Right renal cortex interstitium (tissue), 3 donors: ENCODE data around the gene KRT33B. TPM values are rescaled to one million over a fixed set of nuclear protein-coding genes. Genes with fewer than 3 reads are reported as not detected.
"Not testable (repeated sequence)": the region's sequence is repeated elsewhere in the genome, so short reads cannot be mapped to it uniquely, and the experiment has no call there.

Experiments used
- DNase-seq, 3 donors: peaks; one replicate each; pipeline ENCODE4 v3.0.0-alpha.2; 2013; ENCODE audit warnings: low read depth in 3 of 3, low spot score in 2 of 3
- polyA plus RNA-seq, 3 donors: library from polyadenylated mRNA; unstranded; fragments of 120-200 nt; gene quantifications; one replicate each; pipeline ENCODE4 v1.2.1, GENCODE V29; 2013; ENCODE audit not compliant: insufficient read length in 3 of 3

Gene KRT33B
- polyA plus RNA-seq, 3 donors: not detected

DNA sequence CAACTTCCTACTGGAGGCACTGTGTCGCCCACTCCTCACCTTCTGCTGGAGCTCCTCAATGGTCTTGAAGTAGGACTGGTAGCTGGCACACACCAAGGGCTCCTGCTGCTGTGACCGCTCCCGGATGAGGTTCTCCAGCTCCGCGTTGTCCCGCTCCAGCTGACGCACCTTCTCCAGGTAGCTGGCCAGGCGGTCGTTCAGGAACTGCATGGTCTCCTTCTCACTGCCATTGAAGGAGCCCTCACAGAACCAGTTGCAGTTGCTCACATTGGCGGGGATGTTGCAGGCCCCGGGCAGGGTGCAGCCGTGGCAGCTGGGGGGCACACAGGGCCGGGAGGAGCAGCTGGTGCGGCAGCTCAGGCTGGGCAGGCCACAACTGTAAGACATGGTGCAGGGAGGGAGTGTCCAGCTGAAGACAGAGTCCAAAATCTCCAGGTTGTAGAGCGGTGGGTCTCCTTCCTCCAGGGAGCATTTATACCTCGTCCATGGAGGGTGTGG lies 19.2 kb downstream of the KRT33B start, which contains the start of gene KRT33A:
Gene KRT33A (minus strand): TSS at position 448 of the 498 bp plus-strand sequence. CDS start 61 bp downstream, at position 387.
- DNase-seq: not testable (repeated sequence)

DNA sequence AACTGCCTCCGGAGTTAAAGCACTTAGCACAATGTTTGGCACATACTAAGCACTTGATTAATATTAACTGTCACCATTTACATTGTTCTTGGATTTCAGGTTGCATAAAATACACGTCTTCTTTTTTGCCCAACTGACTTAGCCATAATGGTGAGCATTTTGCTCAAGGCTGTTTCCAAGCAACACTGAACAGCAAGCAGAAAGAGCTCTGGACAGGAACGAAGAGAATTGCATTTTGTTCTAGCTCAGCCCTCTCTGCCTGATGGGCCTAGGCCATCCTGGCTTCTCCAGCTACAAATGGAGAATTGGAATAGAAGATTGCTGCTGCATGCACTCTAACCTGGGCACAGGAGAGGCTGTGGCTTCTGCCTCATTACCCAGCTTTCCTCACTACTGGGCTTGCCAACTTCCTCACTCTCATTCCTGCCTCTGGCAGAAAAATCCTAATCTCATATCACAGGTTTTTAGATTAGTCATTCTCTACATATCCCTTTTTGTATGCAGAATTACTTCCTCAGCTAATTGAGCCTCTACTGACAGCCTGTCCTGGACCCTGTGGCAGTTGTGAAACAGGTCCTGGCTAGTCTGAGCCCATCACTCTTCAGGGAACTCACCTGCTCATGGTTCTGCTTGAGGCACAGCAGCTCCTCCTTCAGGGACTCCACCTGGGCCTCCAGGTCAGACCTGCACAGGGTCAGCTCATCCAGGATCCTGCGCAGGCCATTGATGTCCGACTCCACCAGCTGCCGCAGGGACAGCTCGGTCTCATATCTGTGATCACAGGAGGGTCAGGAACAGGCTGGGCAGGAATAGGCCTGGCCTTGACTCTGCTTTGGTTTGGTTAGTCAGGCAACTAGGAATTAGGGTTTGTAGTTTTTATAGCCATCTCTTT lies 21.5 kb downstream of the KRT33B start:
- no peak for DNase-seq

DNA sequence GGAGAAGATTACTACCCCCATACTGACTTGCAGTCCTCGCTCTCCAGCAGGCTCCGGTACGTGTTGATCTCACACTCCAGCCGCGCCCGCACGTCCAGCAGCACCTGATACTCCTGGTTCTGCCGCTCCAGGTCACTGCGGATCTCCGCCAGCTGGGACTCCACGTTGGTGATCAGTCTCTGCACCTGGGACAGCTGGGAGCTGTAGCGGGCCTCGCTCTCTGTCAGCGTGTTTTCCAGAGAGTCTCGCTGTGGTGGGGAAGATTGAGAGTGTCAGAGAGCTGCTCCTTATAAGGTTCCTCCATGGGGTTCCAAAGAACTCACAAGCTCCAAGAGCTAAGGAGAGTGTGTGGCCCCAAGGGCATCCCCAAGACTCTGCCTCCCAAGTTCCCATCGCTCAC lies 23.2 kb downstream of the KRT33B start:
- not testable (repeated sequence) for DNase-seq

DNA sequence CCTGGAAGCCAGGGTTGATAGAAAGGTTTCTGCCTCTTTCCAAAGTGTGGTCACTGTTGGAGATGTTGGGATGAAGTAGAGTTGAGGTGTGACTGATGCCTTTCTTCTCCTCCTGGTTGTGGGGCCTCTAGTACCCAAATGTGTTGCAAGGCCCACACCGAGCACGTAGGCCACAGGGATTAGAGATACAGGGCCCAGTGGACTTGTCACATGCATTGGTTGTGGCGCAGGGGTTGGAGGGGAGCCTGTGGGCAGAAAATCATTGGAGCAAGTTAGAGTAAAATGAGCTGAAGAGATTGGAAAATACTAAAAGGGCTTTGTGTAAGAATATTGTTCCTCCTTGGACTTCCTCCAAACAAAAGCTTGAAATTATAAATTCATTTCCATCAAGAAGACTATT lies 23.6 kb downstream of the KRT33B start:
- no peak for DNase-seq

- no peak for DNase-seq
These were observed 26.6 kb downstream of the KRT33B start for GRCh38 chr17:41343029-41343428.

DNA sequence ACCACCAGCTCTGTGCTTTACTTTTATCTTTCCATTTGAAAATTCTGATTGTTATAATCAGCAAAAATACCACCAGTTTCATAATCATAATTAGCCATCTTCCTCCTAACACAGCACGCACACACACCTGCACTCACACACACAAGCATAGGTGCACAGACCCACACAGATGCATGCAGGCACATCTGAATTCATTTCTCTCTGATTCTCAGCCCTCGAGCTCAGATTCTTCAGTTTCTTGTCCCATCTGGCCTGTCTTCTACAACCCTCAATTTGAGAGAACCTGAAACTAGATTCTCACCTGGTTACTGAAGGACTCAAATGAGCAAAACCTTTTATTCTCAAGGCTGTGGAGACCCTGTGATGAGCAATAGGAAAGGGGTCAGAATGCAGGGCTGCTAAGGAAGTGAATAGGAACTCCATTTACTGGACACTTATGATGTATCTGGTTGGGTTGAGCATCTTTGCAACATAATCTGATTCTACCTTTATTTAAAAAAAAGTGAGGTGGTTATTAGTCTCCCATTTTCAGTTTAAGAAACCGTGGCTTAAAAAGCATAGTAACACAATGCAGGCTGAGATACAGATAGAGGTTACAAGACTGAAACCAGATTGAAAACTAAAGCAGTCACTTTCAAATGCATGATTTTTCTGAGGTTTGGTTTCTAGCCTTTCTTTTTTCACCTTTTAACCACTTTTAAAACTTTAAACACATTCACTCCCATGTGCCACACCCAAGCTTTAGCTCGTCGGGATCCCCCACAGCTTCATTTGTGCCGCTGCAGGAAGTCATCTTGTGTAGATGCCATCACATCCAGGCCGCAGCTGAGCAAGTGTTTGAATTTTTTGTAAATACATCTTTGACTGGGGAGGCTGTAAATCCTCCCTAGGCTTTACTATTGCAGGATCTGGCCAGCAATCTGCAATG lies 28.4 kb downstream of the KRT33B start:
- no peak for DNase-seq

GRCh38 chr17:41340494-41340893 lies 29.1 kb downstream of the KRT33B start:
- DNase-seq: no peak

GRCh38 chr17:41339571-41340172 lies 29.9 kb downstream of the KRT33B start:
- DNase-seq: no peak

DNA sequence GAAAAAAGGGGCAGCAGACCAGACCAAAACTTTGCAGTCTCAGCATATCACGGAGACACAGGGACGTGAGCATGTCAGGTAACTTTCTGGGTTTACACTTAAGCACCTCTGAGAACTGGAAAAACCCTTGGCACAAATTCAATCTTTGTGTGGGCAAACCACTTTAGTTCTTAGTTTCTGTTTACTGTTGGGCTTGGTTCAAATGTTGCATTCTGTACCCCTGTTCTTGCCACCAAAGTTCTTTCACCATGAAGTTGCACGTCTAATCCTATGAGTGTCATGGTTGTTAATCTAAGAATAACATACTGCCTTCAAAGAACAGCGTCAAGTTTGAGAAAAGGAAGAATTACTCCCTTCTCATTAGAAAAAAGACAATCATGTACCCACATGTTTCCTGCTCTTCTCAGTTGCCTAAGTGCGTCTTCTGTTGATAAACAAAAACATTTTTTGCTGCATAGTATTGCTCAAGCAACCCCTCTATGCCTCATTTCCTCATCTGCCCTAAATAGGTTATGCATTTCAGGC lies 30.6 kb downstream of the KRT33B start:
- no peak for DNase-seq

GRCh38 chr17:41335747-41336146 lies 33.9 kb downstream of the KRT33B start:
- DNase-seq: no peak

- no peak for DNase-seq
These were observed 35.0 kb downstream of the KRT33B start for GRCh38 chr17:41334385-41335305.

GRCh38 chr17:41333836-41334235 lies 35.8 kb downstream of the KRT33B start:
- DNase-seq: no peak

- no peak for DNase-seq
These were observed 36.5 kb downstream of the KRT33B start for GRCh38 chr17:41333098-41333497.

DNA sequence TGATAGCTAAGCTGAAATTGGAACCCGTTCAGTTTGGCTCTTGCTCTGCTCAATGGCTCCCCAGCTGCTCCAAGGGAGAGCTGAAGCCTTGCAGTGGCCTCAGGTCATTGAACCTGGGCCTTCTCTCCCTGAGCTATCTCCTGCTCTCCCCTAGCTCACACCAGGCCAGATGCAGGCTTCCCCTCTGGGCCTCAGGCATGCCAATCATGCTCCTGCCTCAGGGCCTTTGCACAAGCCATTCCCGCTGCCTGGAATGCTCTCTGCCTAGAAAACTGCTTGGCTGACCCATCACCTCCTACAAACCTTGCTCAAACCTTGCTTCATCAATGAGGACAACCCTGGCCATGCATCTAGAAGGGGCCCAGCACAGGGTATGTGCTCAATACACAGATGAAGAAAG lies 37.4 kb downstream of the KRT33B start:
- no peak for DNase-seq

DNA sequence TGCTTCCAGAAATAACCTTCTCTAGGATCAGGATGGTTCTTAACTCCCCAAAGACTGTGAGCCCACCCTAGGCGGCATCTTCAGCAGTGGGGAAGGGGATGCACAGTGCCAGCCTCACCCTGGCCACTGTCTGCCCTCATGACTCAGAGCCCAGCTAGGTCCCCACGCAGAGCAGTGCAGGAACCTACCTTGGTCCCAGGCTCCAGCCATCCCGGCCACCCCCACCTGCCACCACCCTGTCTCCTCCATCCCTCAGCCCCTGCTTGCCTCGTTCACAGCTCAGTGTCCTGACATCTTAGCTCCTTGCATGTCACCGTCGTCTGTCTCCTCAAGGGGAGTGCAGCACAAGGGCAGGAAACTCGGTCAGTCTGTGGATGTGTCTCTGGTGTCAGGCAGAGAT lies 38.0 kb downstream of the KRT33B start:
- DNase-seq: no peak

DNA sequence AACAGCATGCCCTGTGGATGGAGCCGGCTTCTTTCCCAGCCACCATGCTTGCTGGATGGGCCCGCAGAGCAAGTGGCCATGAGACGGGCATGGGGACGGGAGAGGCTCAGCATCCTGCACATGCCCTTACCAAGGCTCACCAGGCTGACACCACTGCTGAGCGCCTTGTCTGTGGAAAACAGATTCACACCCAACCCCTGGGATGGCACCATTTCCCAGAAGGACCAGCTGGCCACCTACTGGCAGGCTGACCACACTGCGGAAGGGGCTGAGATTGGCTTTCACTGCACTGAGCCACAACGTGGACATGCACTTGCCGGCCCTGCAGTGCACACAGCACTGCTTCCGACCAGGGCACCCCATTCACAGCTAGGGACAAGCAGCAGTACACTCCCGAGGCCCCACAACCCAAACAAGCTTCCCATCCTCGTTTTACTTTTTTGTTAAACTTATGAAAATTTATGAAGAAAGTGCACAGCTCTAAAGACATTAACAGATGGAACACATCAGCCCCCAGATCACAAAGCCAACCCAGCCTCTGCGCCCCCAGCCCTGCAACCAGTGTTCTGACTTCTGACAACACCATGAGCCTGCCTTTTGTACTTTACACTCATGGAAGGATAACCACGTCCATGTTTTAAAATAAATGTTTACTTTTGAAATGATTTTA lies 40.2 kb downstream of the KRT33B start:
- DNase-seq: no peak

DNA sequence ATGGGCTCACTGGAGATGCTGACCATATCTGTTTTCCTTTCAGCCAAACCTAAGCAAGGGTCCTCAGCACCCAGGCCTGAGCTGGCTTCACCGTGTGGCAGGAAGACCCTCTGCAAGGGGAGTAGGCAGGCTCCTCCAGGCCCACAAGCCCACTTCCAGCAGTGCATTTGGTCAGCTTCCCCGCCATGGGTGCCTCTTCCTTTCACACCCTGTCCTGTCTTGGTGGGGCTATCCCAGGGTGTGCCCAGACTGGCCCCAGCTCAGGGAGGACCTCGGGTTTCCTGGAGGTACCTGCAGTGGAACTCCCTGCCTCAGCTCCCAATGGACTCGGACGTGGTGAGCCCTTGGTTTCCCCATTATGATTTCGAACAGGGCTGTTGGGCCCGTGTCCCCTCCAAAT lies 41.4 kb downstream of the KRT33B start:
- DNase-seq: no peak

DNA sequence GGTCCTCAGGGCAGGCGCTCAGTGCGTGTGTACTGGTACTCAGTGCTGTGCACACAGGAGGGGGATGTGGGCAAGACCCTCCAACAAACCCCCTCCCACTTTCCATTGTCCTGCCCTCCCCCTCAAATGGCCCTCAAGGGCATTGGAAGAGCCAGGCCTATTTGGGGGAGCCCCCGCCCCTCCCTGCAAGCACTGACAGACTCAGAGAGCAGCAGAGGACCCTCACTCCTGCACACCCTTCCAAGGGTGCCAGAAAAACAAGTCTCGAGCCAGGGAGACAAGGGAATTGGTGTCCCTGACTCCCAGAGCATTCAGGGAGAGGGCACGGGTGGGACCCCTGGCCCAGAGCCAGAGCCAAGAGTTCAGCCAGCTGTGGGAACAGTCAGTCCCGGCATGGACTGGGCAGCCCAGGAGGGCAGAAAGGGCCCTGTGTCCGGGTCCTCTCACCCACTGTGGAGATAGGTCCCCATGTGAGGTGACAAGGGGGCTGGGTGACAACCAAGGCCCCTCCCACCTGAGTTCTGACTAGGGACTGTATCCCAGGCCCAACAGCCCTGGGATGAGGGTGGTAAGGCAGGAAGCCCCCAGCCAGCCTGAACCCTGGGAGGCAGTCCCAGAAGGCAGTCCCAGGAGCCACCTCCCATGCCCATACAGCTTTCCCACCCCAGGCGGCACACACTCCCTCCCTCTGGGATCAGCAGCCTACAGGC lies 42.0 kb downstream of the KRT33B start:
- DNase-seq: no peak
